Vagina (tissue), 2 donors: ENCODE results near the gene SUPT20HL2.

Experiments
- CTCF ChIP-seq, 3 experiments: fragments of 450-650 bp in 2 of 3; fragments of 200-600 bp in 1 of 3; sonication (generic) in 1 of 3; IDR thresholded peaks; one replicate each; pipeline ENCODE4 v1.5.1; 2017 to 2019; ENCODE audit warnings: antibody characterized with exemption in 3 of 3, mild to moderate bottlenecking in 2 of 3, moderate library complexity in 2 of 3
- POLR2A ChIP-seq, 2 donors: fragments of 450-650 bp; IDR thresholded peaks; one replicate each; pipeline ENCODE4 v1.6.1; 2017; ENCODE audit warnings: antibody characterized with exemption in 2 of 2, mild to moderate bottlenecking in 2 of 2, moderate library complexity in 2 of 2

GRCh38 chrX:24343719-24344118 is 29.9 kb upstream of the SUPT20HL2 start:
- no peak for TF ChIP-seq POLR2A (IDR thresholded peaks at IDR 0.05)
- no peak for TF ChIP-seq CTCF (IDR thresholded peaks at IDR 0.05)
